Hypothalamus (tissue), 51 donors: ENCODE data around the gene SCP2.
"Not testable (repeated sequence)": the region's sequence is repeated elsewhere in the genome, so short reads cannot be mapped to it uniquely, and the experiment has no call there.

ENCODE experiments used
- DNase-seq, 51 donors: peaks; one replicate each; lab custom pipeline; 2025; lab: John Stamatoyannopoulos, UW

Gene SCP2

DNA sequence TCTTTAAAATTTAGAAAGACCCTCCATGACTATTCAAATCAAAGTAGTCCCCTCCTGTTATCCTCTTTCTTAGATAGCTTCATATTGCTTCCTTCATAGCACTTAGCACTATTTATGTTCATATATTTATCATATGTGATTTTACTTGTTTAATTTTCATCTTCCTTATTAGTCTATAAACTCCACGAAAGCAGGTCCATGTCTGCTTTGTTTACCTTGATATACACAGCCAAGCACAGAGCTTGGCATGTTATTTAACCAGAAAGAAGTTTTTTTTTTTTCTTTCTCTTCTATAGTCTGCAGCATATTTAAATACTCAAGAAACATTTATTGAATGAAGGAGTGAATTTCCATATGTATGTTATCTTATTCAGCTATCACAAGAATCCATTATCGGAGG is 36.0 kb downstream of the SCP2 start:
- DNase-seq: no peak

DNA sequence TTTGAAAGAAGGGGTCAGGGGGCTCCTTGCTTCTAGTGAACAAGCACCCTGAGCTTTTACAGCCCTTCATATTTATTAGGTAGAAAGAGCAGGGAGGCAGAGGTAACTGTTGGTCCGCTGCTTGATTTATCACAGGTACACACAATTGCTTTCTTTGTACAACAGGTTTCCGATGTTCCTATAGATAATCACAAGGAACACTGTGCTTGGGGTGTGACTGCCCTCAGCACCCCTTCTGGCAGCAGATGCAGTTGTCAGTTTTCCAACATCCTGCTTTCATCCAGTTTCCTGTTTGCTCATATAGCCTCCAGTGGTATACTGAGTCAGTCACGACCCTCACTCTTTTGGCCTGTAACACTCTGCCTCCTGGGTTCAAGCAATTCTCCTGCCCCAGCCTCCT is 40.6 kb downstream of the SCP2 start:
- no peak for DNase-seq

DNA sequence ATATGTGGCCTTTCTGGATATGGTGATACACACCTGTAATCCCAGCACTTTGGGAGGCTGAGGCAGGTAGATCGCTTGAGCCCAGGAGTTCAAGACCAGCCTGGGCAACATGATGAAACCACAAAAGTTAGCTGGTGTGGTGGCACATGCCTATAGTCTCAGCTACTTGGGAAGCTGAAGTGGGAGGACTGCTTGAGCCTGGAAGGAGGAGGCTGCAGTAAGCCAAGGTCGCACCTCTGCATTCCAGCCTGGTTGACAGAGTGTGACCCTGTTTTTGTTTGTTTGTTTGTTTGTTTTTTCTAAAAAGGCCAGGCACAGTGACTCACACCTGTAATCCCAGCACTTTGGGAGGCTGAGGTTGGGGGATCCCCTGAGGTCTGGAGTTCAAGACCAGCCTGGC is 42.2 kb downstream of the SCP2 start:
- not testable (repeated sequence) for DNase-seq

GRCh38 chr1:52970149-52970548 is 43.1 kb downstream of the SCP2 start:
- DNase-seq: no peak

GRCh38 chr1:52973841-52974240 is 46.8 kb downstream of the SCP2 start:
- DNase-seq: no peak

GRCh38 chr1:52976183-52977035 is 49.3 kb downstream of the SCP2 start:
- DNase-seq: no peak

DNA sequence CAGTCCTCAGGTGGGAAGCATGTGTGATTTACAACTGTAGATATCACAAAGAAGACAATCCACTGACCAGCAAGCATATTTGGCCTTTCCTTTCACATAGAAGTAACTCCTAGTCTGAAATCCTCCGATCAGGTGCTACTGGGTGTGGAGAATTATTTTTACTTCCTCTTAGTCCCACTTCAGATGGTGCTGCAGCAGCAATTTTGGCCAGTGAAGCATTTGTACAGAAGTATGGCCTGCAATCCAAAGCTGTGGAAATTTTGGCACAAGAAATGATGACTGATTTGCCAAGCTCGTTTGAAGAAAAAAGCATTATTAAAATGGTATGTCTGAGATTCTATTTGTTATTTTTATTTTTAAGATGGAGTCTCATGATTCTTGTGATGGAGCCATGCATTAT is 51.0 kb downstream of the SCP2 start:
- no peak for DNase-seq

DNA sequence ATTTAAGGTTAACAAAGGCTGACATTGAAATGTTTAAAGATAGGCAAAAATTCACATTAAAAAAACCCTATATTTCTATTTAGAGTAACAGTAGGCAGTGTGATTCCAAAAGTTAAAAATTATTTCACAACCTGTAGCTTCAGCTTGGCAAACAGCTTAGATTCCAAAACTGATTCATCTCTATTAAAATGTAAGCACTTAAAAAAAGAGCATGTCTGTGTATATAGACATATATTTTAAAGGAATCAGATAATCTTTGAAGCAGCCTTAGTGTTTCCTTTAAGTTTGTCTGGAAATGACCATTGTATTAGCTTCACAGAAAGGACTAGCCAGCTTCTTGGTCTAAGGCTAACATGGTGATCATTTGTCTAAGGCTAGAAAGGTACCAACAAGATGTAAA is 65.7 kb downstream of the SCP2 start:
- DNase-seq: not testable (repeated sequence)

GRCh38 chr1:52994656-52995055 is 67.6 kb downstream of the SCP2 start:
- no peak for DNase-seq

GRCh38 chr1:52996653-52997052 is 69.6 kb downstream of the SCP2 start:
- no peak for DNase-seq

GRCh38 chr1:53001128-53001527 is 74.1 kb downstream of the SCP2 start:
- no peak for DNase-seq

- DNase-seq: not testable (repeated sequence)
Measured at GRCh38 chr1:53006612-53007011, 79.5 kb downstream of the SCP2 start.

GRCh38 chr1:53010247-53010646 is 83.2 kb downstream of the SCP2 start:
- DNase-seq: not testable (repeated sequence)

GRCh38 chr1:53011175-53011574 is 84.1 kb downstream of the SCP2 start:
- no peak for DNase-seq

- DNase-seq: peak in 46 of 51 donors; percentile 2 to 74 (median 41)
Measured at GRCh38 chr1:53014791-53015507, 87.9 kb downstream of the SCP2 start.

DNA sequence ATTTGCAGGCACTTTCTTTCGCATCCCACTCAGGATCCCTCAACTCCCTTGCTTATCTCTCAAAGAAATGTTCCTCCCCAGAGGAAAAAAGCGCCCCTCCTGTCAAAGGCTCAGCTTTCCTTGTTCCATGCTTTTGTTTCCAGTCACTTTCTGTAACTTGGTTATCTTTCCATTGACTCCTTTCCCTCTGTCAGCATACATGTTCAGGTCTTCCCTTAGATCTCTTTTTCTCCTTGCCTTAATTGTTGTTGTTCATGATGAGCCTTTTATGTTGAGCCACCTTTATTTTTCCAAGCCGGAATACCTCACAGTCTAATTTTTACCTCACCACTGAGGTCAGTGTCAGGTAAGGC is 88.4 kb downstream of the SCP2 start:
- DNase-seq: no peak

DNA sequence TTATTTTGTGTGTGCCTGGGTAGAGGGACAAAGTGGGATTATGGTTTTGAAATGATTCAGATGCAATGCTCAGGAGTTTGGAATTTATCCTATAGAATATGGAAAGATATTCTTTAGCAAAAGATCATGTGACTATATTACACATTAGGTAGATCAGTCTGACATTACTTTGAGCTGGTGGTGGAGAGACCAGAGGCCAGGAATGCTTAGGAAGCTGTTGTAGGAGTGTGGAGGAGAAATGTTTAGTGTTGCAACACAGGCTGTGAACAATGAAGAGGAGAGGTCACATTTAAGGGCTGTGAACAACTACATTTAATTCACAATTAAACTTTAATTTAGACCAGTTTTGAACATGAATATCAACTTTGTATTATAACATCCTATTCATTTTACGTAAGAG is 89.6 kb downstream of the SCP2 start:
- no peak for DNase-seq

- DNase-seq: no peak
Measured at GRCh38 chr1:53020588-53020987, 93.5 kb downstream of the SCP2 start.

DNA sequence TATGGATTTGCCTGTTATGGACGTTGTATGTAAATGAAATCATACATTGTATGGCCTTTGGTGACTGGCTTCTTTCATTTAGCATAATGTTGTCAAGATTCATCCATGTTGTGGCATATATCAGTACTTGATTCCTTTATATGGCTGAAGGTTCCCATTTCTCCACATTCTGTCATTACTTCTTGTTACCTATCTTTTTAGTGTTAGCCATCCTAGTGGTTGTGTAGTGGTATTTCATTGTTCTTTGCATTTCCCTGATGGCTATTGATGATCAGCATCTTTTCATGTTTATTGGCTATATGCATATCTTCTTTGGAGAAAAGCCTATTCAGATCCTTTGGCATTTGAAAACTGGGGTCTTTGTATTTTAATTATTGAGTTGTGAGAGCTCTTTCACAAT is 95.1 kb downstream of the SCP2 start:
- no peak for DNase-seq

DNA sequence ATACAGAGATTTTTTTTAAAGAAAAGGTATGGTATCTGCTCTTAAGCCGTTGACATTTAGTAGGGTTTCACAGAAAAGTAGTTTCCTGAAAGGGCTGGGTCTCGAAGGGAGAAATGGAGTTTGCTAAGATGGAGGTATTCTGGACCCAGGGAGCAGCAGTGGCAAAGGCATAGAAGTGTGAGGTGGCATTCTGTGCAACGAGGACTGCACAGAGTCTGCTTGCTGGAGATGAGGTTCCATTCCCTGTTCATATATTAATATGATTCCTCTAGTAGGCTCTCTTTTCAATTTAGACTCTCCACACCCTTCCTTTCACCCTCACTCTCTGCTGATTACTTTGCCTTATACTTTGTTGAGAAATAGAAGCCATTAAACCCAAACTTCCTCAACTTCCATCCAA is 96.5 kb downstream of the SCP2 start:
- no peak for DNase-seq

GRCh38 chr1:53024117-53024516 is 97.0 kb downstream of the SCP2 start:
- no peak for DNase-seq
